Trophoblast cell (in vitro differentiated cells and primary cell): ENCODE data around the gene ALKBH5.

Experiments
- DNase-seq, 2 donors: peaks; one replicate each; pipeline ENCODE4 v3.0.0-alpha.2; 2016
- H2AFZ ChIP-seq: 2 replicates; pipeline ENCODE4 v1.6.1; 2013; ENCODE audit warnings: low read length, moderate library complexity, mild to moderate bottlenecking; ENCODE audit not compliant: insufficient read depth, poor library complexity
- H2AK5ac ChIP-seq: 2 replicates; pipeline ENCODE4 v1.6.1; 2013; ENCODE audit warnings: mild to moderate bottlenecking, low read length
- H2BK120ac ChIP-seq: 2 replicates; pipeline ENCODE4 v1.6.1; 2013; ENCODE audit warnings: low read length, mild to moderate bottlenecking, moderate library complexity; ENCODE audit not compliant: insufficient read depth, poor library complexity
- H2BK12ac ChIP-seq: 2 replicates; pipeline ENCODE4 v1.6.1; 2013; ENCODE audit warnings: mild to moderate bottlenecking, low read length, moderate library complexity
- H2BK5ac ChIP-seq: 2 replicates; pipeline ENCODE4 v1.6.1; 2013; ENCODE audit warnings: low read length, low read depth, moderate library complexity, mild to moderate bottlenecking; ENCODE audit not compliant: poor library complexity
- H3K14ac ChIP-seq: 2 replicates; pipeline ENCODE4 v1.6.1; 2013; ENCODE audit warnings: mild to moderate bottlenecking, low read length
- H3K18ac ChIP-seq: 2 replicates; pipeline ENCODE4 v1.6.1; 2013; ENCODE audit warnings: mild to moderate bottlenecking, low read length
- H3K23ac ChIP-seq: 2 replicates; pipeline ENCODE4 v1.6.1; 2013; ENCODE audit warnings: low read length
- H3K27ac ChIP-seq: 2 replicates; pipeline ENCODE4 v1.5.1; 2013; ENCODE audit warnings: low read depth, mild to moderate bottlenecking, inconsistent platforms, low read length, moderate library complexity
- H3K27me3 ChIP-seq: 2 replicates; pipeline ENCODE4 v1.6.1; 2013; ENCODE audit warnings: inconsistent platforms, mild to moderate bottlenecking, low read length, moderate library complexity; ENCODE audit not compliant: insufficient read depth
- H3K36me3 ChIP-seq, 2 experiments: 1 replicate in 1 of 2; 2 replicates in 1 of 2; pipeline ENCODE4 v1.6.1; 2013; ENCODE audit warnings: low read length in 2 of 2, mild to moderate bottlenecking in 2 of 2, moderate library complexity in 1 of 2; ENCODE audit not compliant: insufficient read depth in 2 of 2, control insufficient read depth in 1 of 2
- H3K4ac ChIP-seq: 2 replicates; pipeline ENCODE4 v1.6.1; 2013; ENCODE audit warnings: low read depth, mild to moderate bottlenecking, low read length, moderate library complexity
- H3K4me1 ChIP-seq, 2 experiments: 1 replicate in 1 of 2; 2 replicates in 1 of 2; pipeline ENCODE4 v1.6.1; 2013; ENCODE audit warnings: low read length in 2 of 2, mild to moderate bottlenecking in 2 of 2, moderate library complexity in 1 of 2; ENCODE audit not compliant: insufficient read depth in 2 of 2, control insufficient read depth in 1 of 2
- H3K4me2 ChIP-seq: 2 replicates; pipeline ENCODE4 v1.6.1; 2013; ENCODE audit warnings: inconsistent platforms, mild to moderate bottlenecking, low read length, moderate library complexity
- H3K4me3 ChIP-seq: 2 replicates; pipeline ENCODE4 v1.5.1; 2013; ENCODE audit warnings: mild to moderate bottlenecking, low read depth, low read length, inconsistent platforms
- H3K79me1 ChIP-seq: one replicate; pipeline ENCODE4 v1.6.1; 2013; ENCODE audit warnings: low read length
- H3K79me2 ChIP-seq: 2 replicates; pipeline ENCODE4 v1.6.1; 2013; ENCODE audit warnings: low read length, mild to moderate bottlenecking; ENCODE audit not compliant: control insufficient read depth, insufficient read depth, poor library complexity
- H3K9ac ChIP-seq: 2 replicates; pipeline ENCODE4 v1.6.1; 2013; ENCODE audit warnings: mild to moderate bottlenecking, low read length
- H3K9me3 ChIP-seq: 2 replicates; pipeline ENCODE4 v1.6.1; 2013; ENCODE audit warnings: low read depth, mild to moderate bottlenecking, control low read depth, inconsistent platforms, low read length; ENCODE audit not compliant: insufficient read depth
- H4K12ac ChIP-seq: 2 replicates; pipeline ENCODE4 v1.6.1; 2013; ENCODE audit warnings: low read depth, mild to moderate bottlenecking, low read length, moderate library complexity
- H4K8ac ChIP-seq: 2 replicates; pipeline ENCODE4 v1.6.1; 2013; ENCODE audit warnings: low read depth, mild to moderate bottlenecking, low read length, moderate library complexity
- H4K91ac ChIP-seq: one replicate; pipeline ENCODE4 v1.6.1; 2013; ENCODE audit warnings: low read depth, mild to moderate bottlenecking, low read length, moderate library complexity
- WGBS: extraction: QIAGEN DNeasy Blood & Tissue Kit; methylation state at CpG from one replicate; pipeline ENCODE4 v1.1.7; 2013; ENCODE audit warnings: missing lambda C conversion rate; ENCODE audit not compliant: insufficient read length, insufficient coverage; ENCODE audit errors: extremely low coverage; 5-methylcytosine and 5-hydroxymethylcytosine counted together

Gene ALKBH5

GRCh38 chr17:18218756-18219415, 35.3 kb downstream of the ALKBH5 start:
- no peaks in the 10 kb centered on the region for H3K9me3 ChIP-seq
- no peak for DNase-seq

GRCh38 chr17:18224053-18224386, 40.4 kb downstream of the ALKBH5 start:
- Histone ChIP-seq H2BK5ac (peak overlapping the region; percentile 44), H4K12ac (peak overlapping the region; percentile 86), H2BK120ac (peak overlapping the region; percentile 62), H3K27ac (peak overlapping the region; percentile 72), H3K79me1 (peaks cover 18% of the 10 kb centered on the region), H3K9me3 (no peaks in the 10 kb centered on the region), H2BK12ac (peak overlapping the region; percentile 0), H3K14ac (peak overlapping the region; percentile 58), H4K91ac (peak overlapping the region; percentile 47), H3K4me3 (no peak overlapping the region), H3K4ac (peak overlapping the region; percentile 38), H3K18ac (peak overlapping the region; percentile 72), H2AK5ac (peak overlapping the region; percentile 36), H3K4me1 (peaks cover 16 to 22% of the 10 kb centered on the region in 2 experiments), H3K4me2 (no peak overlapping the region), H3K23ac (no peak overlapping the region), H4K8ac (peak overlapping the region; percentile 84), H2AFZ (peak overlapping the region; percentile 83), H3K27me3 (no peaks in the 10 kb centered on the region), H3K36me3 (no peaks in the 10 kb centered on the region), H3K79me2 (peaks cover 10% of the 10 kb centered on the region), H3K9ac (no peak overlapping the region)
- DNase-seq, result no peak
- WGBS, result no CpG with 5 or more reads among the region's 4 CpGs

More at GRCh38 chr17:18218756-18219415, 35.3 kb downstream of the ALKBH5 start:
- Histone ChIP-seq H2BK120ac (no peak overlapping the region), H3K4me3 (no peak overlapping the region), H2AK5ac (no peak overlapping the region), H3K4ac (no peak overlapping the region), H4K91ac (no peak overlapping the region), H3K4me2 (no peak overlapping the region), H3K79me2 (no peaks in the 10 kb centered on the region), H4K12ac (no peak overlapping the region), H2BK12ac (no peak overlapping the region), H4K8ac (no peak overlapping the region), H2BK5ac (no peak overlapping the region), H3K27me3 (no peaks in the 10 kb centered on the region), H3K4me1 (peaks cover 0 to 2% of the 10 kb centered on the region in 2 experiments), H2AFZ (no peak overlapping the region), H3K23ac (no peak overlapping the region), H3K18ac (no peak overlapping the region), H3K27ac (no peak overlapping the region), H3K36me3 (no peaks in the 10 kb centered on the region), H3K9ac (no peak overlapping the region), H3K79me1 (no peaks in the 10 kb centered on the region), H3K14ac (no peak overlapping the region)
- WGBS, result no CpG with 5 or more reads among the region's 4 CpGs

GRCh38 chr17:18224387-18225120, 40.9 kb downstream of the ALKBH5 start:
- Histone ChIP-seq H3K27me3 (no peaks in the 10 kb centered on the region), H2BK5ac (peak overlapping the region; percentile 44), H3K14ac (peak overlapping the region; percentile 79), H2BK120ac (peak overlapping the region; percentile 84), H4K91ac (peak overlapping the region; percentile 47), H2AFZ (peak overlapping the region; percentile 83), H3K4me1 (peaks cover 16 to 22% of the 10 kb centered on the region in 2 experiments), H3K9me3 (no peaks in the 10 kb centered on the region), H3K27ac (peak overlapping the region; percentile 72), H3K79me2 (peaks cover 10% of the 10 kb centered on the region), H3K4me2 (peak overlapping the region; percentile 59), H3K23ac (no peak overlapping the region), H3K36me3 (no peaks in the 10 kb centered on the region), H3K4me3 (peak overlapping the region; percentile 13), H3K9ac (no peak overlapping the region), H2AK5ac (peak overlapping the region; percentile 21), H4K12ac (peak overlapping the region; percentile 86), H2BK12ac (peak overlapping the region; percentile 52), H3K79me1 (peaks cover 18% of the 10 kb centered on the region), H3K4ac (peak overlapping the region; percentile 38), H4K8ac (peak overlapping the region; percentile 84), H3K18ac (peak overlapping the region; percentile 64)
- WGBS, result no CpG with 5 or more reads among the region's 23 CpGs
- DNase-seq, result no peak

GRCh38 chr17:18225121-18225641, 41.6 kb downstream of the ALKBH5 start, which contains the start of gene LLGL1:
Gene LLGL1, plus strand, starts transcription at chr17:18225635. Its CDS starts 48 bp downstream, at chr17:18225683.
- H3K23ac ChIP-seq, result peak within 1 kb of the TSS; percentile 4
- peak; percentile 96 to 98 for DNase-seq

More at GRCh38 chr17:18225121-18225641, 41.6 kb downstream of the ALKBH5 start, which contains the start of gene LLGL1:
- Histone ChIP-seq H2AFZ (peak within 1 kb of the TSS; percentile 83), H3K27me3 (no peaks in the 10 kb centered on the region), H3K4me2 (peak within 1 kb of the TSS; percentile 76), H4K8ac (peak within 1 kb of the TSS; percentile 84), H3K79me2 (peaks cover 10% of the 10 kb centered on the region), H4K12ac (peak within 1 kb of the TSS; percentile 86), H3K4ac (peak within 1 kb of the TSS; percentile 87), H2BK120ac (peak within 1 kb of the TSS; percentile 84), H3K79me1 (peaks cover 18% of the 10 kb centered on the region), H3K4me1 (peaks cover 16 to 22% of the 10 kb centered on the region in 2 experiments), H3K27ac (peak within 1 kb of the TSS; percentile 72), H2AK5ac (peak within 1 kb of the TSS; percentile 8), H2BK12ac (peak within 1 kb of the TSS; percentile 52), H3K9me3 (no peaks in the 10 kb centered on the region), H4K91ac (peak within 1 kb of the TSS; percentile 71), H3K36me3 (no peaks in the 10 kb centered on the region), H3K9ac (peak within 1 kb of the TSS; percentile 77), H2BK5ac (peak within 1 kb of the TSS; percentile 44), H3K14ac (peak within 1 kb of the TSS; percentile 79), H3K4me3 (peak within 1 kb of the TSS; percentile 78), H3K18ac (peak within 1 kb of the TSS; percentile 64)
- WGBS, result no CpG with 5 or more reads among the region's 60 CpGs
